Hematopoietic multipotent progenitor cell treated with erythropoietin and hydrocortisone succinate and interleukin-3 and kit ligand, for 15 days (in vitro differentiated cells): Measurements from ENCODE around the gene UBE2E2.

Experiments used
- DNase-seq: peaks from one replicate; pipeline ENCODE4 v3.0.0-alpha.2; 2015; ENCODE audit warnings: low spot score

The UBE2E2 gene

GRCh38 chr3:23193831-23194230, 9.3 kb upstream of the UBE2E2 start:
- no peak for DNase-seq

- DNase-seq: no peak
Measured at GRCh38 chr3:23198801-23199200, 4.3 kb upstream of the UBE2E2 start.

- DNase-seq: no peak
Measured at GRCh38 chr3:23199649-23200048, 3.5 kb upstream of the UBE2E2 start.

GRCh38 chr3:23201154-23201838, 1.8 kb upstream of the UBE2E2 start:
- DNase-seq: no peak

- no peak for DNase-seq
Measured at GRCh38 chr3:23202203-23202920, 765 bp upstream of the UBE2E2 start.

- no peak for DNase-seq
Measured at GRCh38 chr3:23203708-23204330, 692 bp downstream of the UBE2E2 start.

GRCh38 chr3:23206366-23206765, 3.2 kb downstream of the UBE2E2 start:
- no peak for DNase-seq

GRCh38 chr3:23209103-23209502, 6.0 kb downstream of the UBE2E2 start:
- no peak for DNase-seq

- DNase-seq: no peak
Measured at GRCh38 chr3:23209747-23210487, 6.8 kb downstream of the UBE2E2 start.

GRCh38 chr3:23213813-23214212, 10.7 kb downstream of the UBE2E2 start:
- DNase-seq: no peak

- no peak for DNase-seq
Measured at GRCh38 chr3:23217872-23218554, 14.9 kb downstream of the UBE2E2 start.

GRCh38 chr3:23219117-23219516, 16.0 kb downstream of the UBE2E2 start:
- DNase-seq: no peak

- DNase-seq: no peak
Measured at GRCh38 chr3:23219552-23219951, 16.4 kb downstream of the UBE2E2 start.

GRCh38 chr3:23221136-23221535, 18.0 kb downstream of the UBE2E2 start:
- DNase-seq: no peak

GRCh38 chr3:23232016-23232415, 28.9 kb downstream of the UBE2E2 start:
- DNase-seq: no peak

GRCh38 chr3:23232854-23233253, 29.7 kb downstream of the UBE2E2 start:
- no peak for DNase-seq

- DNase-seq: no peak
Measured at GRCh38 chr3:23235264-23235663, 32.1 kb downstream of the UBE2E2 start.

- DNase-seq: no peak
Measured at GRCh38 chr3:23236890-23237289, 33.8 kb downstream of the UBE2E2 start.

GRCh38 chr3:23238156-23238555, 35.0 kb downstream of the UBE2E2 start:
- no peak for DNase-seq

GRCh38 chr3:23238578-23238977, 35.5 kb downstream of the UBE2E2 start:
- no peak for DNase-seq

- DNase-seq: no peak
Measured at GRCh38 chr3:23239211-23240068, 36.3 kb downstream of the UBE2E2 start.
